Measurements from ENCODE around the gene BET1.

BET1 gene

DNA sequence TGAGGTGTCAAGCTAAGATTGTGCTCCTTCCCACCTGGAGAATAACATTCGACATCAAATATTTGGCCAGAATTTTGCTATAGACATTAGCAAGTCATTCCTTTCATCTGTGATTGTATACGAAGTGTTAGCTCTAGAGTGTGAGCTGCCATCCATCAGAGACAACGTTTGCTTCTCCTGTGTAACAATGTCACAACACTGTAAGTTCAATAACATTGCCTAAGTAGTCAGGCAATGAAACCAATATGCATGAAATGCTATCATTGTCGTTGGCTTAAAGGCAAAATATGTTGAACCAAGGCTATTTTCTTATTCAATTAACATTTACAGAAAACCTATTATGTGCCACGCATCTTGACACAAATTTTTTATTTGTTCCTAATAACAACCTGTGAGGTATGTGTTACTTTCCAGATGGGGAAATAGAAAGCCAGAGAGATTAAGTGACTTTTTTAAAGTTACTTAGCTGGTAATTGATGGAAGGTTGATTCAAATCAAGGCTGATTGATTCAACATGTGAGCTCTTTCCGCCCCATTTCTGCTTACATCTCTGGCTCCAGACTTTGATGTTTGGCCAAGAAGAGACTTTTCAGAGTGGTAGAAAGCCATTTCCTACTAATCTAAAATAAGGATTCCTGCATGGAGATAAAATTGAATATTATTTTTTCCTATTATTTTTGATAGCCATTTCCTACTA is 32.0 kb downstream of the BET1 start:
- Histone ChIP-seq H3K27me3 (ENCODE audit: low read depth, low read length) (no peaks in the 10 kb centered on the region), H3K4me2 (ENCODE audit: low read length) (no peak overlapping the region), H3K4me1 (ENCODE audit: low read length) (no peaks in the 10 kb centered on the region), H3K27ac (ENCODE audit: low read length) (no peak overlapping the region), H3K79me2 (ENCODE audit: low read length) (no peaks in the 10 kb centered on the region), H2AFZ (ENCODE audit: low read depth, low read length) (no peak overlapping the region), H3K9me3 (ENCODE audit: insufficient read depth, low read length) (no peaks in the 10 kb centered on the region), H4K20me1 (ENCODE audit: insufficient read depth, low read length) (no peaks in the 10 kb centered on the region), H3K4me3 (ENCODE audit: low read length) (no peak overlapping the region), H3K9ac (ENCODE audit: low read length) (no peak overlapping the region), H3K36me3 (replicated peaks; ENCODE audit: low read depth, low read length) (no peaks in the 10 kb centered on the region)
- no peak for TF ChIP-seq EZH2phosphoT487 (IDR thresholded peaks at IDR 0.05; ENCODE audit: low read depth)
- TF ChIP-seq, protein P1, sequence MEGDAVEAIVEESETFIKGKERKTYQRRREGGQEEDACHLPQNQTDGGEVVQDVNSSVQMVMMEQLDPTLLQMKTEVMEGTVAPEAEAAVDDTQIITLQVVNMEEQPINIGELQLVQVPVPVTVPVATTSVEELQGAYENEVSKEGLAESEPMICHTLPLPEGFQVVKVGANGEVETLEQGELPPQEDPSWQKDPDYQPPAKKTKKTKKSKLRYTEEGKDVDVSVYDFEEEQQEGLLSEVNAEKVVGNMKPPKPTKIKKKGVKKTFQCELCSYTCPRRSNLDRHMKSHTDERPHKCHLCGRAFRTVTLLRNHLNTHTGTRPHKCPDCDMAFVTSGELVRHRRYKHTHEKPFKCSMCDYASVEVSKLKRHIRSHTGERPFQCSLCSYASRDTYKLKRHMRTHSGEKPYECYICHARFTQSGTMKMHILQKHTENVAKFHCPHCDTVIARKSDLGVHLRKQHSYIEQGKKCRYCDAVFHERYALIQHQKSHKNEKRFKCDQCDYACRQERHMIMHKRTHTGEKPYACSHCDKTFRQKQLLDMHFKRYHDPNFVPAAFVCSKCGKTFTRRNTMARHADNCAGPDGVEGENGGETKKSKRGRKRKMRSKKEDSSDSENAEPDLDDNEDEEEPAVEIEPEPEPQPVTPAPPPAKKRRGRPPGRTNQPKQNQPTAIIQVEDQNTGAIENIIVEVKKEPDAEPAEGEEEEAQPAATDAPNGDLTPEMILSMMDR (IDR thresholded peaks at IDR 0.05; ENCODE audit: low read depth, low read length), result no peak

DNA sequence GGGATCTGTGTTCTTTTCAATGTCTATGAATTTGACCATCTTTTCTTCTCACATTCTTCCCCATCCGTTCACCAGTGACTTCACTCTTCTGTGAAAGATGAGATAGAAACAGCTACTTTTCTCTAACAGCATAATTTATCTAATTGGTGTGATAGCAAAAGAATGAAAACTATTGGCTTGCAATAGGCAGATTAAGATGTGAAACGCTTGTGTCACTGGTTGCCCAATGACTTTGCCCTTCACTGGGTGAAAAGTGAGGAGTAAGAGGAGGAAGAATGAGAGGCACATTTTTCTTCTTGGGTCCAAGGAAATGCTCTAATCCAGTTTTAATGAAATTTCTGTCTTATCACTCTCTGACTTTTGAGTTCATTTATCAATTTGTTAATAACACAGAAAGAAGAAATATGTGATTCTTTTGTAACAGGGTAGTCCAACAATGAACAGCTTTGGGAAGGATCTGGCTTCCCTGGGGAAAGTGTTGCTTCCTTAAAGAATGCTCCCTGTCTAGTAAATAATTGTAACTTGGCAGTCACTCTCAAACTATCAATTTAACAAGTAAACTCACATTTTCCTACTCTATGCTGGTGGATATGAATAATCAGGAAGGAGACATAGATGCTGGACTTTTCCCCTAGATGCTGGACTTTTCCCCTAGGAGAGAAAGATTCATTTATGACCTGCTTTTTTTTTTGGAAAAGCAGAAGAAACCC is 35.1 kb downstream of the BET1 start:
- H3K36me3 ChIP-seq (replicated peaks; ENCODE audit: low read depth, low read length), result no peaks in the 10 kb centered on the region
- H2AFZ ChIP-seq (ENCODE audit: low read depth, low read length), result no peak overlapping the region
- H3K4me2 ChIP-seq (ENCODE audit: low read length), result no peak overlapping the region
- H3K4me3 ChIP-seq (ENCODE audit: low read length), result no peak overlapping the region
- no peaks in the 10 kb centered on the region for H3K79me2 ChIP-seq (ENCODE audit: low read length)
- no peaks in the 10 kb centered on the region for H3K27me3 ChIP-seq (ENCODE audit: low read depth, low read length)
- no peak overlapping the region for H3K27ac ChIP-seq (ENCODE audit: low read length)
- H3K9ac ChIP-seq (ENCODE audit: low read length), result no peak overlapping the region
- no peaks in the 10 kb centered on the region for H3K9me3 ChIP-seq (ENCODE audit: insufficient read depth, low read length)
- H3K4me1 ChIP-seq (ENCODE audit: low read length), result no peaks in the 10 kb centered on the region
- H4K20me1 ChIP-seq (ENCODE audit: insufficient read depth, low read length), result no peaks in the 10 kb centered on the region
- TF ChIP-seq, protein P1 (IDR thresholded peaks at IDR 0.05; ENCODE audit: low read depth, low read length), result no peak
- TF ChIP-seq EZH2phosphoT487 (IDR thresholded peaks at IDR 0.05; ENCODE audit: low read depth), result no peak

DNA sequence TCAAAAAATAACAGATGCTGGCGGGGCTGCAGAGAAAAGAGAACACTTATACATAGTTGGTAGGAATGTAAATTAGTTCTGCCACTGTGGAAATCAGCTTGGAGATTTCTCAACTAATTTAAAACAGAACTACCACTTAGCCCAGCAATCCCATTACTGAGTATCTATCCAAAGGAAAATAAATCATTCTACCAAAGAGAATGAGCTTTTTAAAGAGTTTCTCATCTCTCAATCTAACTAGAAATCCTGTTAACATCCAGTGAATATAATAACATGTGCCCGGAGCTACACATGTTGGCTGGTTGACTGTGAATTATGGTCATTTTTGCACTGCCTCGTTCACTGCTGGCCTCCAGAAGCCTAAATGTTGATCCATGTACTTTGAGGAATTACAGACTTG is 39.3 kb downstream of the BET1 start:
- H3K4me2 ChIP-seq (ENCODE audit: low read length), result no peak overlapping the region
- H3K4me1 ChIP-seq (ENCODE audit: low read length), result no peaks in the 10 kb centered on the region
- H2AFZ ChIP-seq (ENCODE audit: low read depth, low read length), result no peak overlapping the region
- H3K27me3 ChIP-seq (ENCODE audit: low read depth, low read length), result no peaks in the 10 kb centered on the region
- H3K4me3 ChIP-seq (ENCODE audit: low read length), result no peak overlapping the region
- no peak overlapping the region for H3K9ac ChIP-seq (ENCODE audit: low read length)
- no peaks in the 10 kb centered on the region for H3K79me2 ChIP-seq (ENCODE audit: low read length)
- H4K20me1 ChIP-seq (ENCODE audit: insufficient read depth, low read length), result no peaks in the 10 kb centered on the region
- H3K36me3 ChIP-seq (replicated peaks; ENCODE audit: low read depth, low read length), result no peaks in the 10 kb centered on the region
- no peak overlapping the region for H3K27ac ChIP-seq (ENCODE audit: low read length)
- H3K9me3 ChIP-seq (ENCODE audit: insufficient read depth, low read length), result no peaks in the 10 kb centered on the region
- TF ChIP-seq, protein P1 (IDR thresholded peaks at IDR 0.05; ENCODE audit: low read depth, low read length), result no peak
- TF ChIP-seq EZH2phosphoT487 (IDR thresholded peaks at IDR 0.05; ENCODE audit: low read depth), result no peak

DNA sequence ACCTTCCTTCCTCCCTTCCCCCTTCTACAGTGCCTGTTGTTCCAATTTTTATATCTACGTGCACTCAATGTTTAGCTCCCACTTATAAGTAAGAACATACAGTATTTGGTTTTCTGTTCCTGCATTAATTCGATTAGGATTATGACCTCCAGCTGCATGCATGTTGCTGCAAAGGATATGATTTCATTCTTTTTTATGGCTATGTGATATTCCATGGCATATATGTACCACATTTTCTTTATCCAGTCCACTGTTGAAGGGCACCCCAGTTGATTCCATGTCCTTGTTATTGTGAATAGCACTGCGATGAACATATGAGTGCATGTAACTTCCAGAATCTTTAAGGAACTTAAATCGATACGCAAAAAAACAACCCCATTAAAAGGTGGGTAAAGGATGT is 39.9 kb downstream of the BET1 start:
- Histone ChIP-seq H3K27me3 (ENCODE audit: low read depth, low read length) (no peaks in the 10 kb centered on the region), H3K27ac (ENCODE audit: low read length) (no peak overlapping the region), H3K79me2 (ENCODE audit: low read length) (no peaks in the 10 kb centered on the region), H3K9ac (ENCODE audit: low read length) (no peak overlapping the region), H4K20me1 (ENCODE audit: insufficient read depth, low read length) (no peaks in the 10 kb centered on the region), H3K4me3 (ENCODE audit: low read length) (no peak overlapping the region), H3K4me2 (ENCODE audit: low read length) (no peak overlapping the region), H2AFZ (ENCODE audit: low read depth, low read length) (no peak overlapping the region), H3K9me3 (ENCODE audit: insufficient read depth, low read length) (no peaks in the 10 kb centered on the region), H3K36me3 (replicated peaks; ENCODE audit: low read depth, low read length) (no peaks in the 10 kb centered on the region), H3K4me1 (ENCODE audit: low read length) (no peaks in the 10 kb centered on the region)
- no peak for TF ChIP-seq EZH2phosphoT487 (IDR thresholded peaks at IDR 0.05; ENCODE audit: low read depth)
- TF ChIP-seq, protein P1 (IDR thresholded peaks at IDR 0.05; ENCODE audit: low read depth, low read length), result no peak
